HG03460 (cell line): ENCODE measurements around the gene RPS23.
"Not testable (repeated sequence)": the region's sequence is repeated elsewhere in the genome, so short reads cannot be mapped to it uniquely, and the experiment has no call there.

Experiments
- ATAC-seq: cut with Tn5 transposase; IDR thresholded peaks from one replicate; pipeline ENCODE4 v1.9.1; 2021; ENCODE audit not compliant: unreplicated experiment

The RPS23 gene

GRCh38 chr5:82290908-82291307 is 12.8 kb upstream of the RPS23 start:
- ATAC-seq = no peak

DNA sequence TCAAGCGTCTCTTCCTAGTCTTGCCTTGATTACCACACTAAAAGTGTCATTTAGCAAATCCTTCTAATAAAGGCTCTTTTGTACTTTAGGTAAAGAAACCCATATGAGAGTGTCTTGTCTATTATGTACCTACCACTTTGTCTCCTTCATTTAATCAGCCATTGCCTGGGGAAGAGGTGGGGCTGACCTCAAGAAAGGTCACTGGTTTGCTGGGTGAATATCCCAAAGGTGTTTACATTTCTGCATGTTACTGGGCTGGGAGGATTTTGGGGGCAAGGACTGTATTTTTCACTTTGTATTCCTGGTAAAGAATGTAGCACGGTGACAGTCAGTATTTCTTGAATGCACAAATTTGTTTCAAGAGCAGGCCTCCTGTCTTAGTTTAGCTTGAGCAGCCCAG is 11.9 kb upstream of the RPS23 start:
- no peak for ATAC-seq

- ATAC-seq = no peak
These were observed 9.5 kb upstream of the RPS23 start for GRCh38 chr5:82287625-82288024.

DNA sequence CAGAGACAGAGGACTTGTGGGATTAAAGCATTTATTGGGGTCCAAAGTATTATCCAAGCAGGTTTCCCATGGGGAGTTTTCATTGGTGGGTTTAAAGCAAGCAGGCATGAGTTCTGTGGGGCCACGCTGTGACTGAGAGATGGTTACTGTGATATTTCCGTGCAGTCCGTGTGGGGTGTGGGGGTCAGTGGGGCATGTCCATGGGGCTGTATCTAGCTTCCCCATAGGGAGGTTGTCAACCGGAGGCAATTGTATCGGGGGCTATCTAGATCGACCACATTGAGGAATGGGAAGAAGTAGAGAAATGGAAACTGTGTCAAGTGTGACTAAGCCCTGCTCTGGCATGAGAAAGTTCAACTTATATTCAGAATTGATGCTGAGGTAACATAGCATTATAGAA is 7.1 kb upstream of the RPS23 start:
- ATAC-seq = no peak

DNA sequence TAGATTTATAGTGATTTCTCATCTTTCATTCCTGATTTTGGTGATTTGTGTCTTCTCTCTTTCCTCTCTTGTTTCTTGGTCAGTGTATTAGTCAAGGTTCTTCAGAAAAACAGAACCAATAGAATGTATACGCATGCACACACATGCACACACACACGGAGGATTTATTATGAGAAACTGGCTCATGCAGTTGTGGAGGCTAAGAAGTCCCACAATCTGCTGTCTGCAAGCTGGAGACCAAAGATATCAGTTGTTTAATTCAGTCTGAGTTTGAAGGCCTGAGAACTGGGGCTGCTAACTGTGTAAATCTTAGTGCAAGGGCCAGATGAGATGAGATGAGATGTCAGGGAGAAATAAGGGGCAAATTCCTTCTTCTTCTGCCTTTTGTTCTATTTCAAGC is 5.7 kb upstream of the RPS23 start:
- ATAC-seq = no peak

DNA sequence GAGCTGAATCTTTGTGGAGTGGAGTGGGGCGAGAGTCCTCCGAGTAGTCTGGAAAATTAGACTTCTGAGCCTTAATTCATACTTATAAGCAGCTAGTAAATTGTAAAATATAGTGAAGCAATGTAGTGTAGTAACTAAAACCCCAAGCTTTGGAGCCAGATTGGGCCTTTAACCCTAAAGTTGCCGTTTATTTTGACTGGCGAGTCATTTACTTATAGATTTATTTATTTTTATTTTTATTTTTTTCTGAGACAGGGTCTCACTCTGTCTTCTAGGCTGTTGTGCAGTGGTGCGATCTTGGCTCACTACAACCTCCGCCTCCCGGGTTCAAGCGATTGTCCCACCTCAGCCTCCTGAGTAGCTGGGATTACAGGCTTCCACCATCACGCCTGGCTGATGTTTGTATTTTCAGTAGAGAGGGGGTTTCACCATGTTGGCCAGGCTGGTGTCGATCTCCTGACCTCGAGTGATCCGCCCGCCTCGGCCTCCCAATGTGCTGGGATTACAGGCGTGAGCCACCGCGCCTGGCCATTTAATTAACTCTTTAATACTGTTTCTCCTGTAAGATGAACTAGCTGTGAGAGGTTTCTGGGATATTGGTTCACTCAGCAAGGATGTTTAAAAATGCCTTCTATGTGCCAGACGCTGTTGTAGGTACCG is 687 bp upstream of the RPS23 start:
- no peak for ATAC-seq

DNA sequence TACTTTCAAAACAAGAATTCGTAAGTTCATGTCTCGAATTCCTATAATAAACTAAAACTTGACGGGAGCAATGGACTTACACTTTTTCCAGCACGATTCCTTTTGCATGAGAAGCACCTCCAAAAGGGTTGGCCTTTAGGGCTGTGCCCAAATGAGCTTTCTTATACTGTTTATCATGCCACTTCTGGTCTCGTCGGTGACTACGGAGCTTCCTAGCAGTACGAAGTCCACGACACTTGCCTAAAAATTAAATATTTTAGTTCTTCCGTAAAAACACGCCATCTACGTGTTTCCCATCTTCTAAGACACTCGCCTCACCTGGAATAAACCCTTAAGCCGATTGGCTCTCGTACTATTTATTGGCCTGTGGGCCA is 554 bp downstream of the RPS23 start:
- no peak for ATAC-seq

DNA sequence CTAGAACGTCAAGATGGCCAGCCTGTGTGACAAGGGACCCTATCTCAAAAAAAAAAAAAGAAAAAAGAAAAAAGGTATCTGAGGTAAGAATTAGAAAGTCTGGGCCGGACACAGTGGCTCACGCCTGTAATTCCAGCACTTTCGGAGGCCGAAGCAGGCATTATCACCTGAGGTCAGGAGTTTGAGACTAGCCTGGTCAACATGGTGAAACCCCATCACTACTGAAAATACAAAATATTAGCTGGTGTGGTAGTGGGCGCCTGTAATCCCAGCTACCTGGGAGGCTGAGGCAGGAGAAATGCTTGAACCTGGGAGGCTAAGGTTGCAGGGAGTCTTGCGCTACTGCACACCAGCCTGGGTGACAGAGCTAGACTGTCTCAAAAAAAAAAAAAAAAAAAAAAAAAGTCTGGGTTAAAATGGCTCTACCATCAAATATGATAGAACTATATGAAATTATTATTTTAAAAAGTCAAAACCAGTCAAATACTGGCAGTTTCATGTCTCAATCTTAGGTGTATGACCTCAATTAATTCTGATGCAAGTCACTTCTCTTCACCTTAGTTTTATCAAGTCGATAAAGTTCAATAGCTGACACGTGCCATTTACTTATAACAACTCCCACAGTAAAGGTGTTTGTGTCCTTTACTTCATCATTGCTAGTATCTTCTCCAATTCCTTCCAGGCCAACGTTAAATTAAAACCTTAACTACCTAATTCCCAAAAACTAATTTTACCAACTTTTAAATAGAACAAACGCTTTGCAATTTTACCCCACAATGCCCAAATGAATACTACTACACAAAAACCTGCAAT is 1.1 kb downstream of the RPS23 start:
- ATAC-seq = no peak

DNA sequence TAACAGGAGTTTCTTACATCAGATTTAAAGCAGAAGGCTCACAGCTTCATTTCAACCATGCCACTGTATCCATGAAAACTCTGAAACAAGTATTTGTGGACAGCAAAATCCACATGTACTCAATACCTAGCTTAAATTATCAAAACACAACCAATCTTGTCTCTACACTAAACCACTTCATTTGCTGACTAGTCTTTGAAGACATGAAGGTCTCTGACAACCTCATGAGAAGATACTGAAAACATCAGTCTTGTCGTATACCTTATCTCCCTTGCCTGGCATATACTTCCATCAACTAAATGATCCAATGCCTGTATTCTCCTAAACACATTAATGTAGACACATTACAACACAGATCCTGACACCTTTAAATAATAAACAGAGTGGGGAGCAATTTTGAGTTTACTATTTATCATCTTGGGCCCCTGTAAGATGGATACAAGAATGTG is 2.9 kb downstream of the RPS23 start:
- ATAC-seq = no peak

DNA sequence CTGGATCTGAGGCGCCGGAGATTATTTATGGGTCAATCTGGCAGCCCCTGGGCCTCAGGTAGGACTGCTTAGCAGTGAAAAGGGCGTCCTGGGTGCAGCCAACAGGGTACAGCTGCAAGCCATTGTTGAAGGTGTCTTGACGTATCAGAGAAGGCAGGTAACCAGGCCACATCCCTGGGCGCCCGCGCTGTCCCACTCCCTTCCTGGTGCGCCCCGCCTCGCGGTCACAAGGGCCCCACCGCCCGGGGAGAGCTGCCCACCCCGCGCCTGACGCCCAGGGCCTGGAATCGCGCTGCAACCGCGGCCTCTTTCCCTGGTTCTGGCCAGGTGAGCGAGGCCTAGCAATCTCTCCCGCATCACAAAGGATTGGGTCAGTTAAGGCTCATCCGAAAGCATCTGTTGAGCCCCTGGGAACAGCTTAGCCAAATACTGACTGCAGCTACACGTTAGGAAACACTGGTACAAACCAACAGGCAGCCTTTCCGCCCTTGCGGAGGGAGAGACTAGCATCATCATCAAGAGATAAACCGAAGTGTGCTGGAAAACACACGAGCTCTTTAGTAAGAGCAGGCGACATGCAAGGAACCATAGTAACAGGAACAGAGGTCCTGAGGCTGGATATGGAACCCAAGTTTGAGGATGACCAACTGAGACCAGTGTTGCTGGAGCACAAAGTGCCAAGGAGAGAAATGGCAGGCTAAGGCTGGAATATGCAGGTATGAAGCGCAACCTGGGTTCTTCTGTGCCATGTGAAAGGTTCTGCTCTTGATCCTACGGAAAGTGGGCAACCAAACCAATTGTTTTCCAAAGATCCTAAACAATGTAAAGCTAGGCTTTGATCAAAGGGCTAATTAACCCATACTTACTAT is 3.6 kb downstream of the RPS23 start:
- ATAC-seq = no peak

DNA sequence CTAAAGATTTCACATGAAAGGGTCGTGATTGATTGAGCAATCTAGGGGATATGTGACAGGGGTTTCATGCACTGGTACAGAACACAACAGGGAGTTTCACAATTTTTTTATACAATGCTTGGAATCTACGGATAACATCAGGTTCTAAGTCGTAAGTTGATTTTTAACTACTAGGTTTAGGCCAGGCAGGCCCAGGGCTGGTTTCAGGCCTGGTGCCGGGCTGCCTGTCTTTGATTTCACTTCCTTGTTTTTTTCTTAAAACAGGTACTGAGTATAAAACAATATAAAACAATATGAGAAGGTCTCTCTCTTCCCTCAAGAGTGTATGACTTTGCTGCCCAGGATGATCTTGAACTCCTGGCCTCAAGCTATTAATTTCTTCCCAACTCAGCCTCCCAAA is 4.7 kb downstream of the RPS23 start:
- ATAC-seq = not testable (repeated sequence)

GRCh38 chr5:82272571-82273356 is 5.4 kb downstream of the RPS23 start:
- ATAC-seq = not testable (repeated sequence)

DNA sequence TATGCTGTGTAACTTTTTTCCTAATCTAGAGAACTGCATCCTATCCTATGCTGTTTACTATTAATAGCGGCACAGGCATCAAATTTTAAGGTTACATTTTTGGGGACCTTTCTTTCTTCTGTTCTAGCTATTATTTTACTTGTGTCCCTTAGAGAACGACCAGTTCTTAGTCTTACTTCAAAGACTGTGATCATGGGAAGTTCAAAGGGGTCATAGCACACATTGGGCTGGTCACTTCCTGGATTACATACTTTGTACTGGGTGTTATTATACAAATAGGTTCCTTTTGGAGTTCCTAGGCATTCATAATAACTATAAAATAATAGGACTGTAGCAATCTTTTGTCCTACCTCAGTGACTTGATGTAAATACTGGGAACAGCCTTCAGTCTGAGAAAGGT is 8.8 kb downstream of the RPS23 start:
- ATAC-seq = not testable (repeated sequence)

GRCh38 chr5:82267297-82267933 is 10.7 kb downstream of the RPS23 start:
- ATAC-seq = not testable (repeated sequence)

- ATAC-seq = no peak
These were observed 13.1 kb downstream of the RPS23 start for GRCh38 chr5:82265047-82265446.

DNA sequence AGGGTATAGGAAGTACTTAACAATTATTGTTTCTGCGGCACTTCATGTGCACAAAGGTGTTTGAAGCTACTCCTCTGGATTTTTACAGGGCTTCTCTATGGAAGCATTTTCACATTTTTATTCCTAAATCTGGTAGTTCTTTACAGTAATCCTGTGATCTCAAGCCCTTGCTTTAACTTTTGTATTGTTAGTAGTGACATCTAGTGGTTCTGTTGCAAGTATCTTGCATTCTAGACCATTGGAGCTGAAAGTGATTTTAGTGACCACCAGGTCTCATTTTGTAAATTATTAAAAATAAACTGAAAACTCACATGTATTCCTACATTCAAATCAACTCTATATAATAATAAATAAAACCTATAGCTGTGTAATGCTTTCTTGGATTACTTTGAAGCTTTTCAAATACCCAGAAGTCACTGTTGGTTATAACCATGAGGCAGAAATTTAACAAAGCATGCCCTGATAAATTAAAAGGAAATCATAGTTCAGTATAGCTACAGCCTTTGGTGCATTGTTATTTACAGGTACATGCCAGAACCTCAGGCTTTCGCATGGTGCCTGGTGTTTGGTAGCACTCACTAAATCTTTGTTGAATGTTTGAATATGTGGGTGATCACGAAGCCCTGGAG is 18.9 kb downstream of the RPS23 start:
- ATAC-seq = no peak

DNA sequence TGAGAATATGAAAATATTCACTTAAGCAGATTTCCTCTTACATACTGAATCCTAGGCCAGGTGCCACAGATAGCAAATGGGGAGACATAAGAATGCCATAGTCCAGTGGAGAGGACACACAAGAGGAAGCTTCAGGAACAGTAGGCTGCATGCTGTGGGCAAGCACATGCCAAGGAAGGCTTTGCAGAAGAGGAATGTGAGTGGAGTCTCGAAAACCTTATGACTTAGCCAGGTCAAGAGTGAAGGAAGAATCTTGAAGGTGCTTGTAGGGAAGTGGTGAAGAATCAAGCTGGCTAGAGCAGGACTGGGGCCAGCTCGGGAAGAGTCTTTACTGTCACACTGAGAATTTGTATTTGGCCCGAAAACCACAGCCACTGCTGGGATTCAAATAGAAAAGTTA is 20.4 kb downstream of the RPS23 start:
- ATAC-seq = no peak

DNA sequence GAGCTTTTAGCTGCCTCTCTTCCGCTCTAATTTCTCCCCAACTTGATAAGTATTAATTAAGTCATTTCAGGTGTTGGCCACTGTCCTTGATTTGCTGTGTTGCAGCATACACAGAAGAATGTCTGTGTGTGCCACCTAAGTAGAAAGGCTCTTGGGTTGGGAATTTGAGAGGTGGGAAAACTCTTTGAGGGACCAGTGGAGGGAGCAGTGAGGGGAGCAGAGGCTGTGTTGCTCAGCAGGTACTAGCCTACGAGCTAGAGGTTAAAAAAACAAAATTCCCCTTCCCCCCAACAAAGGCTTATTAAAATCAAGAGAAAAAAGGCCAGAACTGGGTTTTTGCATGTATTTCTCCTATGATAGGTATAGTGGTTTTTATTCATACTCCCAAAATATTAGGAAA is 20.9 kb downstream of the RPS23 start:
- no peak for ATAC-seq

DNA sequence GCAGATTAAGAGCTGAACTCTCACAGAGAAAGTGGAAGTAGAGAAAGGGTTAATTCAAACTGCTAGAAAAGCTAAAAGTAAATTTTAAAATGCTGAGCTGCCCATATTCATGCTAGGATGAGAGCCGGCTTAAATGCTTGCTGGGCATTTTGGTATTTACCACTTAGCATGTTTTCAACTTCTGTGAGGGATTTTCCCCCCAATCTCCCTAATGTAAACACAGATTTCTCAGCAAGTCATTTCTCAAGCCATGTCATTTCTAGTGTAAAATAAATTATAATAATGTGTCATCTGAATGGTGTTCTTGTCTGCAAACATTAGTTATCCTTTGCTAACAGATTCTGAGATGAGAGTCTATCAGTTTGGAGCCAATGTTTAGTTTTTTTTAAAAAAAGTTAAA is 22.3 kb downstream of the RPS23 start:
- no peak for ATAC-seq

GRCh38 chr5:82252744-82253143 is 25.4 kb downstream of the RPS23 start:
- no peak for ATAC-seq
